H9 (cell line): ENCODE results near the gene ZMYND8. TPM values are rescaled to one million over a fixed set of nuclear protein-coding genes. Genes with fewer than 3 reads are reported as not detected.

Source experiments
- DNase-seq: peaks from one replicate; pipeline ENCODE4 v3.0.0-alpha.2; 2017
- H2AFZ ChIP-seq: one replicate; pipeline ENCODE4 v1.6.1; 2013; ENCODE audit warnings: mild to moderate bottlenecking, low read length, control low read depth, moderate library complexity
- H2AK5ac ChIP-seq: 2 replicates; pipeline ENCODE4 v1.6.1; 2013; ENCODE audit warnings: low read length, control low read depth, mixed read lengths; ENCODE audit not compliant: insufficient read length
- H2BK120ac ChIP-seq: one replicate; pipeline ENCODE4 v1.6.1; 2013; ENCODE audit warnings: low read depth, mild to moderate bottlenecking, low read length, control low read depth, inconsistent platforms; ENCODE audit not compliant: poor library complexity, severe bottlenecking
- H2BK12ac ChIP-seq: 2 replicates; pipeline ENCODE4 v1.6.1; 2013; ENCODE audit warnings: low read length, control low read depth, mixed read lengths, low read depth; ENCODE audit not compliant: insufficient read length
- H2BK15ac ChIP-seq: 2 replicates; pipeline ENCODE4 v1.6.1; 2013; ENCODE audit warnings: low read depth, low read length, control low read depth
- H2BK20ac ChIP-seq: one replicate; pipeline ENCODE4 v1.6.1; 2013; ENCODE audit warnings: low read depth, mild to moderate bottlenecking, low read length, control low read depth, inconsistent platforms; ENCODE audit not compliant: poor library complexity, severe bottlenecking
- H2BK5ac ChIP-seq: 2 replicates; pipeline ENCODE4 v1.6.1; 2013; ENCODE audit warnings: low read length, control low read depth, mixed read lengths; ENCODE audit not compliant: insufficient read length
- H3K14ac ChIP-seq: 2 replicates; pipeline ENCODE4 v1.6.1; 2013; ENCODE audit warnings: low read length, control low read depth; ENCODE audit not compliant: insufficient read depth
- H3K18ac ChIP-seq: 2 replicates; pipeline ENCODE4 v1.6.1; 2013; ENCODE audit warnings: low read depth, mild to moderate bottlenecking, mixed read lengths, low read length, control low read depth; ENCODE audit not compliant: insufficient read length
- H3K23ac ChIP-seq: 2 replicates; pipeline ENCODE4 v1.6.1; 2013; ENCODE audit warnings: low read length, control low read depth, mixed read lengths, low read depth; ENCODE audit not compliant: insufficient read length
- H3K23me2 ChIP-seq: 2 replicates; pipeline ENCODE4 v1.6.1; 2013; ENCODE audit warnings: low read depth, mild to moderate bottlenecking, mixed read lengths, low read length, control low read depth; ENCODE audit not compliant: insufficient read length, poor library complexity, severe bottlenecking
- H3K27ac ChIP-seq: 2 replicates; pipeline ENCODE4 v1.5.1; 2013; ENCODE audit warnings: low read length, control low read depth, mixed read lengths, low read depth; ENCODE audit not compliant: insufficient read length
- H3K27me3 ChIP-seq: 2 replicates; pipeline ENCODE4 v1.6.1; 2013; ENCODE audit warnings: low read length, control low read depth, inconsistent platforms; ENCODE audit not compliant: insufficient read depth
- H3K4ac ChIP-seq: 2 replicates; pipeline ENCODE4 v1.6.1; 2013; ENCODE audit warnings: low read depth, mild to moderate bottlenecking, control low read depth, inconsistent platforms, low read length, moderate library complexity
- H3K4me1 ChIP-seq: 2 replicates; pipeline ENCODE4 v1.6.1; 2013; ENCODE audit warnings: low read length, control low read depth, inconsistent platforms; ENCODE audit not compliant: insufficient read depth
- H3K4me2 ChIP-seq: 2 replicates; pipeline ENCODE4 v1.6.1; 2013; ENCODE audit warnings: low read length, control low read depth, mixed read lengths; ENCODE audit not compliant: insufficient read length, insufficient read depth
- H3K56ac ChIP-seq: 2 replicates; pipeline ENCODE4 v1.6.1; 2013; ENCODE audit warnings: low read depth, mild to moderate bottlenecking, mixed read lengths, low read length, control low read depth; ENCODE audit not compliant: insufficient read length
- H3K79me1 ChIP-seq: 2 replicates; pipeline ENCODE4 v1.6.1; 2013; ENCODE audit warnings: low read depth, mild to moderate bottlenecking, moderate library complexity, low read length, control low read depth, inconsistent platforms; ENCODE audit not compliant: insufficient read depth, poor library complexity, severe bottlenecking
- H3K79me2 ChIP-seq: 2 replicates; pipeline ENCODE4 v1.6.1; 2013; ENCODE audit warnings: low read length, control low read depth, inconsistent platforms; ENCODE audit not compliant: insufficient read depth
- H3K9ac ChIP-seq: 2 replicates; pipeline ENCODE4 v1.6.1; 2013; ENCODE audit warnings: low read length, control low read depth, mixed read lengths; ENCODE audit not compliant: insufficient read length; ENCODE audit errors: extremely low read depth
- H3K9me3 ChIP-seq: one replicate; pipeline ENCODE4 v1.6.1; 2013; ENCODE audit warnings: low read depth, low read length, inconsistent platforms; ENCODE audit not compliant: control insufficient read depth
- H3T11ph ChIP-seq: one replicate; pipeline ENCODE4 v1.6.1; 2013; ENCODE audit warnings: mild to moderate bottlenecking, low read length, control low read depth, inconsistent platforms
- H4K20me1 ChIP-seq: one replicate; pipeline ENCODE4 v1.6.1; 2013; ENCODE audit not compliant: control insufficient read depth, insufficient read length, insufficient read depth
- H4K5ac ChIP-seq: 2 replicates; pipeline ENCODE4 v1.6.1; 2013; ENCODE audit warnings: low read depth, mild to moderate bottlenecking, mixed read lengths, low read length, control low read depth; ENCODE audit not compliant: insufficient read length
- H4K8ac ChIP-seq: replicated peaks from 2 replicates; pipeline ENCODE4 v1.6.1; 2013; ENCODE audit warnings: low read length, control low read depth, mixed read lengths, low read depth; ENCODE audit not compliant: insufficient read length
- H4K91ac ChIP-seq: 2 replicates; pipeline ENCODE4 v1.6.1; 2013; ENCODE audit warnings: low read depth, mild to moderate bottlenecking, moderate library complexity, mixed read lengths, low read length, control low read depth; ENCODE audit not compliant: insufficient read length
- H3K27ac Mint-ChIP-seq, 3 experiments: 2 replicates in 2 of 3; 3 replicates in 1 of 3; pipeline ENCODE4 v1.8.0; 2020 to 2021; ENCODE audit warnings: mixed read lengths in 3 of 3, mild to moderate bottlenecking in 1 of 3, moderate library complexity in 1 of 3
- H3K27me3 Mint-ChIP-seq: 2 replicates; pipeline ENCODE4 v1.8.0; 2021; ENCODE audit warnings: low read depth, mild to moderate bottlenecking, moderate library complexity, mixed read lengths
- H3K36me3 Mint-ChIP-seq, 3 experiments: 2 replicates in 2 of 3; 3 replicates in 1 of 3; pipeline ENCODE4 v1.8.0; 2020 to 2021; ENCODE audit warnings: low read depth in 3 of 3, mixed read lengths in 3 of 3; ENCODE audit not compliant: insufficient read depth in 1 of 3
- H3K4me1 Mint-ChIP-seq, 2 experiments: 2 replicates each; pipeline ENCODE4 v1.8.0; 2020; ENCODE audit warnings: mixed read lengths in 2 of 2
- H3K4me3 Mint-ChIP-seq, 2 experiments: 2 replicates in 1 of 2; 3 replicates in 1 of 2; pipeline ENCODE4 v1.8.0; 2020 to 2021; ENCODE audit warnings: mild to moderate bottlenecking in 2 of 2, mixed read lengths in 2 of 2, moderate library complexity in 1 of 2
- H3K9me3 Mint-ChIP-seq, 2 experiments: 2 replicates in 1 of 2; 3 replicates in 1 of 2; pipeline ENCODE4 v1.8.0; 2020; ENCODE audit warnings: mild to moderate bottlenecking in 2 of 2, mixed read lengths in 2 of 2, moderate library complexity in 1 of 2
- WGBS: extraction: QIAGEN DNeasy Blood & Tissue Kit; methylation state at CpG from one replicate; pipeline ENCODE4 v1.1.7; 2013; ENCODE audit warnings: missing lambda C conversion rate, low lambda C conversion rate, mixed read lengths; ENCODE audit not compliant: insufficient read length; ENCODE audit errors: extremely low coverage; 5-methylcytosine and 5-hydroxymethylcytosine counted together
- total RNA-seq: library from RNA; stranded (reverse); gene quantifications from 2 replicates; pipeline ENCODE4 v1.2.1, GENCODE V29; 2021
- TF ChIP-seq, protein P1 (sequence below): fragments of 200-600 bp; sonication (generic); conservative IDR thresholded peaks from 3 replicates; pipeline ENCODE4 v1.8.0; 2021; ENCODE audit warnings: antibody characterized with exemption, mild to moderate bottlenecking

Gene ZMYND8
- total RNA-seq, 1 experiment from 2014 or later: 158 TPM

DNA sequence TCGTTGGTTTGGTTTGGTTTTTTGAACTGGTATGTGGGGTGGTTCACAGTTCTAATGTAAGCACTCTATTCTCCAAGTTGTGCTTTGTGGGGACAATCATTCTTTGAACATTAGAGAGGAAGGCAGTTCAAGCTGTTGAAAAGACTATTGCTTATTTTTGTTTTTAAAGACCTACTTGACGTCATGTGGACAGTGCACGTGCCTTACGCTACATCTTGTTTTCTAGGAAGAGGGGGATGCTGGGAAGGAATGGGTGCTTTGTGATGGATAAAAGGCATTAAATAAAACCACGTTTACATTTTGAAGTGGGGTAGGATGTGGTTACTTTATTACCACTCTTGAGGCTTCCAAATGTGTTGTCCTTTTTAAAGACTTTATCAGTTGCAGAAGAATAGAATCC, 168.0 kb downstream of the ZMYND8 start:
- TF ChIP-seq, protein P1, sequence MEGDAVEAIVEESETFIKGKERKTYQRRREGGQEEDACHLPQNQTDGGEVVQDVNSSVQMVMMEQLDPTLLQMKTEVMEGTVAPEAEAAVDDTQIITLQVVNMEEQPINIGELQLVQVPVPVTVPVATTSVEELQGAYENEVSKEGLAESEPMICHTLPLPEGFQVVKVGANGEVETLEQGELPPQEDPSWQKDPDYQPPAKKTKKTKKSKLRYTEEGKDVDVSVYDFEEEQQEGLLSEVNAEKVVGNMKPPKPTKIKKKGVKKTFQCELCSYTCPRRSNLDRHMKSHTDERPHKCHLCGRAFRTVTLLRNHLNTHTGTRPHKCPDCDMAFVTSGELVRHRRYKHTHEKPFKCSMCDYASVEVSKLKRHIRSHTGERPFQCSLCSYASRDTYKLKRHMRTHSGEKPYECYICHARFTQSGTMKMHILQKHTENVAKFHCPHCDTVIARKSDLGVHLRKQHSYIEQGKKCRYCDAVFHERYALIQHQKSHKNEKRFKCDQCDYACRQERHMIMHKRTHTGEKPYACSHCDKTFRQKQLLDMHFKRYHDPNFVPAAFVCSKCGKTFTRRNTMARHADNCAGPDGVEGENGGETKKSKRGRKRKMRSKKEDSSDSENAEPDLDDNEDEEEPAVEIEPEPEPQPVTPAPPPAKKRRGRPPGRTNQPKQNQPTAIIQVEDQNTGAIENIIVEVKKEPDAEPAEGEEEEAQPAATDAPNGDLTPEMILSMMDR: no peak
- Histone ChIP-seq H3K79me2 (no peaks in the 10 kb centered on the region), H3K23ac (no peak overlapping the region), H2BK5ac (no peak overlapping the region), H3K79me1 (no peaks in the 10 kb centered on the region), H4K20me1 (no peaks in the 10 kb centered on the region), H3K4me1 (no peaks in the 10 kb centered on the region), H2BK20ac (no peak overlapping the region), H4K5ac (no peak overlapping the region), H3K27ac (no peak overlapping the region), H4K91ac (no peak overlapping the region), H3K4me2 (no peak overlapping the region), H3T11ph (no peak overlapping the region), H2BK15ac (no peak overlapping the region), H3K14ac (no peak overlapping the region), H2AK5ac (no peak overlapping the region), H2BK12ac (no peak overlapping the region), H3K27me3 (no peaks in the 10 kb centered on the region), H2BK120ac (no peak overlapping the region), H3K4ac (no peak overlapping the region), H4K8ac (no peak overlapping the region), H3K56ac (no peak overlapping the region), H3K23me2 (peaks cover 3% of the 10 kb centered on the region), H3K18ac (no peak overlapping the region), H3K9ac (no peak overlapping the region), H3K9me3 (no peaks in the 10 kb centered on the region), H2AFZ (no peak overlapping the region)
- peaks cover 2 to 14% of the 10 kb centered on the region in 2 experiments; a peak in 2 of 4 replicates for H3K4me1 Mint-ChIP-seq
- H3K4me3 Mint-ChIP-seq: no peak overlapping the region
- no peak for DNase-seq
- peaks cover 5% of the 10 kb centered on the region; the same call in 1 of the 2 replicates for H3K27me3 Mint-ChIP-seq
- no CpG with 5 or more reads among the region's 5 CpGs for WGBS
- no peak overlapping the region for H3K27ac Mint-ChIP-seq
- no peaks in the 10 kb centered on the region for H3K9me3 Mint-ChIP-seq
- no peaks in the 10 kb centered on the region for H3K36me3 Mint-ChIP-seq
